GOT3 (cell line): Measurements from ENCODE around the gene MRPL55.
A peak's percentile ranks its signal among the peaks of the same experiment; 100 is the strongest.

Experiments
- DNase-seq: peaks from one replicate; lab custom pipeline; 2025; ENCODE audit warnings: mixed read lengths; lab: John Stamatoyannopoulos, UW

Gene MRPL55

DNA sequence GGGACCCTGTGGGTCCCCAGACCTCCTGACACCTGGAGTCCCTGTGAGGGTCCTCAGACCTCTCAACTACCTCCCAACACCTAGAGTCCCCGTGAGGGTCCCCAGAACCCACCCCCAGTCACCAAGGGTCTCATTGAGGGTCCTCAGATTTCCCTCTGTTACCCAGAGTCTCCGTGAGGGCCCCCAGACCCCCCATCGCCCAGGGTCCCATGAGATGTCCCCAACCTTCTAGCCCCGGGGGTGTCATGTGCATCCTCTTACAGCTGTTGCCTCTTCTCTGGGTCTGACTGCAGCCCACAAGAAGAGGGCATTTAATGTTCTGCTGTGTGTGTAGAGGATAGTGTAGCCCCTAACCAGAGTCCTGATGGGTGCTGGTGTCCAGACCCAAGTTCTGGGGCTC, 38.7 kb upstream of the MRPL55 start:
- DNase-seq = no peak

DNA sequence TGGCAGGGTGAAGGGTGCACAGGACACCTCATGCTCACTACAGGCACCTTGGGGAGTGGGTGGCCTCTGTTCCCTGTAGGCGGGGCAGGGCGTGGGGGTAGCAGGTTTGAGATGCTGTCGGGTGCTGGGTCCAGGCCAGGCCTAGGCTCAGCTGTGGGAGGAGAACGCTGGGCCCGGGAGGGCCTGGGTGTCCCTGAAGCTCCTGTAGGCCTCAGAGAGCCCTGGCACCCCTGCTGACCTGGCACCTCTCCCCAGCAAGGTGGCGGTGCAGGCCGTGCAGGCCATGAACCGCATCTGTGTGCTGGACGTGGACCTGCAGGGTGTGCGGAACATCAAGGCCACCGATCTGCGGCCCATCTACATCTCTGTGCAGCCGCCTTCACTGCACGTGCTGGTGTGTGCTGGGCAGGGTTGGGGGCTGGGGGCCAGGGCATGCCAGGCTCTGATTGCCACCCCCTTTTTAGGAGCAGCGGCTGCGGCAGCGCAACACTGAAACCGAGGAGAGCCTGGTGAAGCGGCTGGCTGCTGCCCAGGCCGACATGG, 38.1 kb upstream of the MRPL55 start:
- DNase-seq = no peak

DNA sequence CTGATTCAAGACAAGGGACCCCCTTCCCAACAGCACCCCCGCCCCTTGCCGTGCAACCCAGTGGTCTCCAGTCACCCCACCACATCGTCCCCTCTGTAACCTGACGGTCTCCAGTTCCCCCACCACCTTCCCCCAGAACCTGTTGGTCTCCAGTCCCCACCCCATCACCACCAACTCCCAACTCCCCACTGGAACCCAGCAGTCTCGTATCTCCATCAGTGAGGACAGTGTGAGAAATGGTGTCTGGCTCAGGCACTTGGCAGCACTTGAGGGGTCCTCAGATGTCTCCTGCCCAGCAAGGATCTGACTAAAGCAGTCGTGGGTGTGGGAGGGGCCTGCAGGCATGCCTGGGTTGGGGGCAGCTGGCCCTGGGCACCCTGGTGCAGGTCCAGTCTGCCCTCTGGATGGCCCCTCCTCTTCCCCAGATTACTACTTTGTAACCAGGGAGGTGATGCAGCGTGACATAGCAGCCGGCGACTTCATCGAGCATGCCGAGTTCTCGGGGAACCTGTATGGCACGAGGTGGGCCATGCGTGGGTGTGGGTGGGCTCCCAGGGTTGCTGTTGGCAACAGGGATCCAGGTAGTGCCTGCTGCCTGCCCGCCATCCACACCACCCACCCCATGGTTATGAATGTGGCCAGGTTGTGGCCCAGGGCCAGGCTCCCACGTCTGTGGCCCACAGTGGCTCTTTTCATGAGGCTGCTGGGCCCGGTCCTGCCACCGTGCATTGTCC, 37.5 kb upstream of the MRPL55 start:
- no peak for DNase-seq

DNA sequence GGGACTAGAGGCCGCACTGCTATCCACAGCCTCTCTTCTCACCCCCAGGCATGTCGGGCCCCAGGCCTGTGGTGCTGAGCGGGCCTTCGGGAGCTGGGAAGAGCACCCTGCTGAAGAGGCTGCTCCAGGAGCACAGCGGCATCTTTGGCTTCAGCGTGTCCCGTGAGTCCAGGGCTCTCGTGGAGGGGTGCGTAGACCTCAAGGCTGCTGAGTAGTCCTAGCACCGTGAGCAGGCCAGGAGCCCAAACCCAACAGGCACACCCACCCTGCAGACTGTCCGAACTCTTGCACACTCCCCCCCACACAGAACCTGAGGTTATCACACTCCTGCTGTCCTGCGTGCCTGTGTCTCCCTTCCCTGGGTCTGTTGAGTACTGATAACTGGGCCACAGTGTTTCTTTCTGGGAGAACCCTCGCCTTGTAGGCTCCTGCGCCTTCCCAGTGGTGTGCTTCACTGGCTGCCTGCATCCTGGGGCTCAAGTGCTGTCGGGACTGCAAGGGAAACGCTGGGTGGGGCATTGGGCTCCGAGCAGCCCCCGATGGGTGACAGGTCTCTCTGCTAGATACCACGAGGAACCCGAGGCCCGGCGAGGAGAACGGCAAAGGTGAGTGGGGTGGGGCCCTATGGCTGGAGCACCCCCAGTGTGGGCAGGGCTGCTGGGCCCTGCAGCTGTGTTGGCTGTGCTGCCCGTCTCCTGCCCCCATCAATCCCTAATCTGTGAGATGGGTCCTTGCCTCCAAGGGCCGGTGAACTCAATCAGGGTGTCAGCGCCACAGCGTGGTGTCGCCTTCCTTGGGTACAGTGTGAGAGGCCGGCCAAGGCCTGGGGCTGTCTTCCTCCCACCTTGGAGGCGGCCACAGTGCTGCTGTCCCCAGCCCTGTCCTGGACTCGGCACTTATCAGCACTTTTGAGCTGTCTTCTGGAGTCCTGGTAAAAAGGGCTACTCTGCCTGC, 36.6 kb upstream of the MRPL55 start:
- DNase-seq = no peak

DNA sequence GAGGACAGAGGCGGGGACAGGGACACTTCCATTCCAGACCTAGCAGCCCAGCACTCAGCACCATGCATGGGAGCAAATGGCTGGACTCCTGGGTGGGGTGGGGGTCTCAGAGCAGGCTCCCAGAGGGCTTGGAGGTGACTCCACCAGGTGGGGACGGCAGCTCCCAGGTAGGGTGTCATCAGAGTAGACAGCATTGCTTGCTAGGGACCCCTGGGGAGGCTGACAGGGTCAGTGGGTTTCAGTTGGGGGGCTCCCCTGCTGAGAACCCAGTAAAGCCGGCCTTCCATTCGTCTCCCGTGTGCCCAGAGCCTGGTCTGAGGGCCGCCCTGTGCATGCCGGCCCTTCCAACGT, 35.9 kb upstream of the MRPL55 start:
- DNase-seq = no peak

DNA sequence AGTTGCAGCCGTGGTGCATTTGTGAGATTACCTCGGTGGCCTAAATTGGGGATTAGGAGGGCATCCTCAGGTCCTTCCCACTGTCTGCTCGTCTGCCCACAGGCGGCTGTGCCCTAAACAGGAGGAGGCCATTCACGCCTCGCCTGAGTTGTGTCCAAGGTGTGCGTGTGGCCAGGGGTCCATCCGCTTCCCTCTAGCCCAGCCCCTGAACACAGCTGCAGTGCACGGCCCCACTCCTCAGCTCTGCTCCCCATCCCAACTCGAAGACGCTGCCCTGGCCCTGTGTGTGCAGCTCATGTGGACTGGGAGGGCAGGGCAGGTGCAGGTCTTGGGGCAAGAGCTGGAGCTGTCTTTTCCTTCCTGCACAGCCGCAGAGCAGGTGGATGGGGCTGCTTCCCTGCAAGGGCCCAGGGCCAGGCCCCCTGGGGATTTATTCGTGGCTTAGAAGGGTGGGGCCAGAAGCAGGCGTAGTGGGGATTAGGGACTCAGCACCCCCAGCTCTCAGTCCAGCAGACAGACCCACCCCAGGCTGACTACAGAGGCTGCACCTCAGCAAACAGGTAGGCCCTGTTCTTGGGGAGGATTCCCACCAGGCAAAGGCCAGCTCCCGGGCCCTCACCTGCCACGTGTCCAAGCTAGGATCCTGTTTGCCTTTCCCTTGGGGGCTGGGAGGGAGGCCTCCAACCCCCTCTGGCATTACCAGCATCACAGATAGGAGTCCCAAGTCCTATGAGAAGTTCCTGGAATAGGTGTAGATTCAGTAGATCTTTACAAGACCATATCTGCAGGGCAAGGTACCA, 35.3 kb upstream of the MRPL55 start:
- DNase-seq = no peak

DNA sequence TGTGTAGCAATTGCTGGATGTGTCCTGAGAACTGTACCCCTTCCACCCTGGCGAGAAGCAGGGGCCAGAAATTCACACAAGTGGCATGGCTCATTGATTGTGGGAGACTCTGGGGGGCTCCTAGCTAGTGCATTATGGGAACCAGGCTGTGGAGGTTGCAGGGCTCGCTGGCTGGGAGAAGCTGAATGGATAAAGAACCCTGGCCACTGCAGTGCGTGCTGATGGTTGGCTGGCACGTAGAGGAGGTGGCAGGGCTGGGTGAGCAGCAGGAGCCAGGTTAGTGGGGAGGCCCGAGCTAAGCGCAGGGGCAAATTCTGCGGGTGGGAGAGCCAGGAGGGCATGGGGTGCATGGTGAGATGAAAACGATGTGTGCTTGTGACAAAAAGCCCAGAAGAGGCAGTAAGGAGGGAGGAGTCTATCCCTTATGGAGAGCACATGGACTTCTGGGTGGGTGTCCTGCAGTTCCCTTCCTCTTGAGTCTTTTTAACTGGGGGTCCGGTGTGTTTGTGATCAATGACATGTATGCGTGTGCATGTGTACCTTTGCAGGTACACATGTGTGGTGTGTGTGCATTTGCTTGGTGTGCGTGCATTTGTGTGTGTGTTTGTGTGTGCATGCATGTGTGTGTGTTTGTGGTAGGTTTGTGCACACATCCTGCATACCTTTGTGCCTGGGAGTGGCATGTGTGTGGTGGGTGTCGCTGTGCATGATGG, 34.5 kb upstream of the MRPL55 start:
- DNase-seq = no peak

DNA sequence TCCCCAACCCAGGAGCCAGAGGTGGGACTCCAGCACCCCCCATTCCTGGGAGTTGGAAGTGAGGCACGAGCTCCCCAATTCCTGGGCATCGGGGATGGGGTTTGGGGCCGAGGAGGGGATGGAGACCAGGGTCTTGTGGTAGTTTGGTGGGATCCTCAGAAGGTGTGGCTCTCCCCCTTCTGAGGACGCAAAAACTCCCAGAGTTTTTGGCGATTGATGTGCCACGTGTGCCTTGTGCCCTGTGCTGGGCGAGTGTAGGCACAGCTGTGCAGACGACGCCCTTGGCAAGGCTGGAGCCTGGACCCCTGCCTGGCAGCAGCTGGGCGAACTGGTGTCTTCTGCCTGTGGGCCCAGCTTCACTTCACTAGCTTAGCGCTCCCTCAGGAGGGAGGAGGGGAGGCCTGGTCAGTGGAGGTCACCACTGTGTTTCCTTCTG, 33.6 kb upstream of the MRPL55 start:
- DNase-seq = no peak

DNA sequence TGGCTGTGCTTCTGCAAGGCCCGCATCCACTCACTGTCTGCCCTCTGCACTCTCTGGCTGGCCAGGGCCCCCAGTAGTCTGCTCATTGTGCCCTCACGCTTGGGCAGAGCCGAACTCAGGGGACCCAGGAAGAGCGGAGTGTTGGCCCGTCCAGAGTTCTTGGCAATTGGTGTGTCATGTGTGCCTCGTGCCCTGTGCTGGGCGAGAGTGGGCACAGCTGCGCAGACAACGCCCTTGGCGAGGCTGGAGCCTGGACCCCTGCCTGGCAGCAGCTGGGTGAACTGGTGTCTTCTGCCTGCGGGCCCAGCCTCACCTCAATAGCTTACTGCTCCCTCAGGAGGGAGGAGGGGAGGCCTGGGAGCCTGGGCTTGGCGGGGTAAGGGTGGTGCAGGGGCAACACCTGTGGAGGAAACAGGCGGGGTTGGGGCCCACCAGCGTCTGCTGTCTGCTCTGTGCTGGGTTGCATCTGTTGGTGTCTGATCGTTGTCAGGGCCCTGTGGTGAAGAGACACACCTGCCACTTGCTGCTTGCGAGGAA, 33.1 kb upstream of the MRPL55 start:
- no peak for DNase-seq

DNA sequence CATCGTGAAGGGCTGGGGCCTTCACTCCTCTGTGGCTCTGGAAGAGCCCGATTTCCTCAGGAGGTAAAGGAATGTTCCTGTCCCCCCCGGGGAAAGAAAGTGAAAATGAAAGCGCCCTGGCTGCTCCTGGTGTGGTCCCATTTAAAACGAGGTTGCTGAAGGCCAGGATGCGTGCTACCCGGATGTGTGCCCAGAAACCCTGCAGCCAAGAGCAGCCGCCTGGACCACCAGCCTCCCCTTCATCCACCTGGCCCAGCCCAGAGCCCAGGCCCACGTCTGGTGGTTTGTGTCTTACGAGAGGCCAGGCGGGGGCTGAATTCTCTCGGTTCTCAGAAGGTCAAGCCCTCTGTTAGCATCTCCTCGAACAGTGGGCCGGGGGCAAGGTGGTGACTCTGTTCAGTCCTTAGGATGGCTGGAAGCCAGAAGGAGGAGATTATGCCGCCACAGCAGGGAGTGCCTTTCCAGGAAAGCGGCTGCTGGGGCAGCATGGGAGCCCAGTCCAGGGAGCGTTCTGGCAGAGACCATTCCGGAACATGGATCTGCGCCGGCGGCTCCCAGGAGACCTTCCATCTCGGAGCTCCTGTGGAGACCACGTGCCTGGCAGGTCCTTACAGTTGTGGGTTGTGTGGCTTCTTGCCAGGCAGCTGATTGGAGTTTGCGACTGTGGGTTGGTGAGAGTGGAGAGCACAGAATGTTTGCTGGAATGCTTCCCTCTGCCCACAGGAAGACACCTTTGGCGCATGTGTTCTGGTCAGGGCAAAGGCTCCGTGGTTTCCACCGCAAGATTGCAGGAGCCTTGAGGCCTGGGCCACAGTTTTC, 32.3 kb upstream of the MRPL55 start:
- no peak for DNase-seq

DNA sequence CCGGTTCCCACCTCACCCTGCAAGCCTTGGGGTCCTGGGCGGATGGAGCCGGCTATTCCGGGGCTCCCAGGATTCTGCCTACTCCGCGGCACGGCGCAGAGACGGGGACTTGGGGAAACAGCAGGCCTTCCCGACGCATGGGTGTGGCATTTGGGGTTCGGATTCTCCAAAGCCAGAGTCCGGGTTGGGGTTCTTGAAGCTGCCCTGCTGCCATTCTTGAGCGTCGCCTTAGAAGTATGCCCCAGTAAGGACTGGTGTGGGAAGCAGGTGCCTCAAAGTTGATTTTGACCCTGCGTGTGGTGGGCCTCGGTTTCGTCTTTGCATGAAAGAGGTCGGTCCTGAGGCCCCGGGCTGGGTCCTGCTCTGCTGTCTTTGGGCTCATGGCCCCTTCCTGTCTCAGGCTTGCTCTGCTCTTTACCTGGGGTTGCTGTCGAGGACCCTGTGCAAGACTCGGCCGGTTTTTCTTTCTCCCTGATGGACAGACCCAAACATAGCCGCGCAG, 31.7 kb upstream of the MRPL55 start:
- DNase-seq = no peak

DNA sequence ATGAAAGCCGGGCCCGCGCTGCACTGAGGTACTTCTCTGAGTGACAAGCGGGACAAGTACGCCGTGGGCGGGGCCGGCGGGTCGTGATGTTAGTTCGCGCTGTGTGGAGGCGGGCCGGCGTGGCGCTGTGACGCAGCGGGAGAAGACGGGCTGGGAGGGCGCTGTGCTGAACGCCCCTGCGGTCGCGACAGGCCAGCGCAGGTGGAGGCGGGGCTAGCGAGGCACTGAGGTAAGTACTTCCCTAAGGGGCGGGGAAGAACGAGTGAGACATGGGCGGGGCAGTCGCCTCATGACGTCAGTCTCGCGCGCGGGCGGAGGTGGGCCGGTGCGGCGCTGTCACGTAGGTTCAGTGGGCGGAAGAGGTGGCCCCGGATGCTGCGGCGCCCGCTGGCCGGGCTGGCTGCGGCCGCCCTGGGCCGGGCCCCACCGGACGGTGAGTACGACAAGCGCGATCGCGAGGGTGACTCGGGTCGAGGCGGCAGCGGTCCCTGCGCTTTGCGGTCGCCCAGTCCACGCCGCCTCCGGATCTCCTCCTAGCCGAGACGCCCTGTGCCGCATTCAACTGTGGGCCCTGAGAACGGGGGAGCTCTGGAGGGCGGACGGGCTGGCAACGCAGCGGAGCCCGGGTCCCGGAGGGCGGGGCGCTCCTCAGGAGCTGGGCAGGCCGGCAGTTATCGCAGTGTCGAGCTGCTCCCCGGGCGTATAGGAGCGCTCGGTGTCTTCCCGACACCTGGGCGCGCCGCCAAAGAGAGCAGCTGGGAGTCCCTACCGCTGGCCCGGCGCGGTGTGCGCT, 31.0 kb upstream of the MRPL55 start, which contains the start of gene GUK1:
GUK1 (plus strand) TSS at position 349 of the 793 bp plus-strand sequence; CDS start at position 373, 24 bp downstream.
- peak; percentile 100 for DNase-seq

DNA sequence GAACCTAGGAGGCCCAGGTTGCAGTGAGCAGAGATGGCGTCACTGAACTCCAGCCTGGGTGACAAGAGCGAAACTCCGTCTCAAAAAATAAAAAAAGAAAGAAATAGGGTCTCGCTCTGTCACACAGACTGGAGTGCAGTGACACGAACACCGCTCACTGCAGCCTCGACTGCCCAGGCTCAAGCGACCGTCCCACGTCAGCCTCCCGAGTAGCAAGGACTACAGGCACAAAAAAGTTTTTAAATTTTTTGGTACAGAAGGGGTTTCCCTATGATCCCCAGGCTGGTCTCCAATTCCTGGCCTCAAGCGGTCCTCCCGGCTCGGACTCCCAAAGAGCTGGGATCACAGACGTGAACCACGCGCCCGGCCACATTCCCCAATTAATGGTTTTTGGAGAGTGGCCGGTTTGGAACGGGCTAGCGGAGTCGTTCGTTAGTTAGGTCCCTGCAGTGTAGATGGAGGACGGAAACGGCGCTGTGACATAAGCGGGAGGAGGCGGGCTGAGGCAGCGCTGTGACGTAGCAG, 30.4 kb upstream of the MRPL55 start:
- DNase-seq = no peak

DNA sequence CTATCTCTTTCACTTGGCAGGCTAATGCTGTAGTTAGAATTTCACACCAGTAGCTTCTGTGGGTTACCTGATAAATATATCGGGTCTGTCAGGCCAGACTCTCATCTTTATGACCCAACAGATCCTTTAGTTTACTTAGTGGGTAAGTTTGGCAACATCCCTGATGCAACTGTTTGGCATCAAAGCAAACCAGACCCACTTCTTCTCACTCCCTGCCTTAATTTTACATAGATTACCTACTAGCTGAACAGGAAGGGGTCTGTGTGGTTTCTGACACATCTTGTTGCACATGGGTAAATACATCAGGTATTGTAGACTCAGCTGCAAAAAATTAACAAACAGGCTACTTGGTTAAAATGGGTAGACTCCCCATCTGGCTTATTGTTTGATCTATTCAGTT, 27.8 kb upstream of the MRPL55 start:
- no peak for DNase-seq

DNA sequence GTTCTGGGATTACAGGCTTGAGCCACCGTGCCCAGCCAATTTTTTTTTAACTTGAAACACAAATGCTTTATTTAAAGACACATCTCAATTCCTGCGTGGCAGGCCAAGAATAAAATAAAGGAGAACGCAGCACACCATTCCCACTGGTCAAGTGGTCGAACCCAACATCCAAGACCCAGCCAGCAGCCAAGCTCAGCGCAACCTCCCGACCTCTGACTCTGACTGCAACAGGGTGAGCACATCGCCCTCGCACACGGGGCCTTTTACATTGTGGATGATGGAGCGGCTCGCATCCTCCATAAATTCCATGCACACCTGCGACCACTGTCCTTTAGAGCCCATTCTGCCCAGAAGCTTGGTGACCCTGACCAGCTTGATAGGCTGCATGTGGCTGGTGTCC, 25.5 kb upstream of the MRPL55 start:
- DNase-seq = no peak

DNA sequence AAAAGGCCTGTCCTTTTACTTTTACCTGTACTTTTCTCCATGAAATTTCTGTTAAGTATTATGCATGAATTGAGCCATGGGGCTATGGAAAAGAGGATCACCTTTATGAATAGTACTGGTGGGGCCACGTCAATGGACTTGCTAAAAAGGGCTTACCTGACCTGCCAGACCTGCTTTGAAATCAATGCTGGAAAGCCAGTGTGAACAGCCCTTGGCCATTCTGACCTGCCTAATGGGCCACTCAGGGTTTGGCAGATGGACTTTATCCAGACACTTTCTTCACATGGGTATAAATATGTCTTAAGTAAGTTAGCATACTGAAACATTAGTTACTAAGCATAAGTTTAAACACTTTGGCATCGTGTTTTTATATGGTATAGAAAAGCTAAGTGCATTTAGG, 22.7 kb upstream of the MRPL55 start:
- DNase-seq = no peak

DNA sequence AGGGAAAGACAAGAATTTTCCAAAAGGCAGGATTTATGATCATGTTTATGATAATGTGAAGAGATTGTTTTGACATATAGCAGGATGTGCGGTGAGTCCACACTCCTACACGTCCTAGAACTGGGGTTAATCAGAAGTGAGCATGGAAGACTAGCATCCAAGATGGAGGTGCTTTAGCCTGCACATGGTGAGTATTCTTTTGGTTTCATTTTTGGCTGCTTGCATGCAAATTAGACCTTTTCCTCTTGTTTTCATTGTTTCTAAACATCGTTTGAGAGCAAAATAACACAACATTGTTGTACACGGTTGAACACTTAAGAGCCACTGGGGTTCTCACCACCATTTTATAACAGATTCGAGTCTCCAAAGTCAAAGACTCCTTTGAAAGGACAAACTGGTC, 16.1 kb upstream of the MRPL55 start:
- DNase-seq = no peak

DNA sequence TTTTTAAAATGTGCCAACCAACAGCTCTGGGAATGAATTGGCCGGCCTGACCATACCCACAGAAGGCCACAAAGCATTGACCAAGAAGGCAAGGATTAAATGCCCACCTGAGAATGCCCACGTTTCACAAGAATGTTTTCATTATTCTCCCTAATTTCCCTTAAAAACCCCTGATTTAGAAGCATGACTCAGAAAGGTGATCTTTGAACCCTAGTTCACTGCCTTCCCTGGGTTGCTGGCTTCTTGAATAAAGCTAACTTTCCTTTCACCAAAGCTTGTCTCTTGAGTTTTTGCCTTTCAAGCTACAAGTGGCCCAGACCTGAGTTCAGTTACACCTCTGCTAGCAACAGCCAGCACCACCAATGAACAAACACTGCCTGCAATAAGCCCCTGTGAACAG, 14.4 kb upstream of the MRPL55 start:
- DNase-seq = no peak

DNA sequence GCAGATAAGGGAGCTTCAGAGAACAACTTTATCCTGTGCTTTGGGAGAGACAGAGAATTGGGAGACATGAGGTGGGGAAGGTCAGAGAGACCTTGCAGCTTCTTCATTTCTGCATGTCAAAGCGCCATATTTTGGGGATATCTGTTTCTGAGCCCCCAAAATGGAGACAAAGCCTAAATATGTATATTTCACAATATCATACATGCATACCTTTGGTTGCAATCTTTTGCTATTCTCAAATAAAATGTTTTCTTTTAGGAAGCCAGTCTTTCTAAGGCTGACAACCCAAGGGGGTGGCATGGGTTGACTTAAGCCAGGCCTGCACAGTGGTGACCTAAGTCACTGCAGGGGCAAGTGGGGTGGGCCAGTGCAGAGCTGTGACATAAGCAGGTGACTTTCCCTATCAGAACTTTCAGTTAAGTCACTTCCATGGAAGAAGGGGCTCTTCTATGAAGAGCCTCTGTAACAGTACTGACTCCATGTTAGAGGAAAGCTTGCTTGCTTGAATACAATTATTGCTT, 13.9 kb upstream of the MRPL55 start:
- DNase-seq = no peak
